OCI-LY7 (cell line): Measurements from ENCODE around the gene PDE2A. TPM values are rescaled to one million over a fixed set of nuclear protein-coding genes. Genes with fewer than 3 reads are reported as not detected.

Experiments
- BruUV-seq: library from RNA; stranded (reverse); fragments of 400-500 nt; replicated peaks from 2 replicates; lab custom pipeline; 2021; lab: Mats Ljungman, UMichigan
- CTCF ChIA-PET: fragments of 300-600 bp; sonication (Branson Sonifier 250); formaldehyde crosslinking; loops from one replicate; lab custom pipeline; 2022; ENCODE audit warnings: antibody characterized with exemption; ENCODE audit not compliant: unreplicated experiment; lab: Charles Lee
- POLR2A ChIA-PET: fragments of 300-600 bp; sonication (Branson Sonifier 250); formaldehyde crosslinking; loops from one replicate; lab custom pipeline; 2022; ENCODE audit warnings: antibody characterized with exemption; lab: Charles Lee
- DNase-seq: peaks from one replicate; pipeline ENCODE4 v3.0.0-alpha.2; 2015; ENCODE audit warnings: low spot score
- H2AFZ ChIP-seq: fragments of 200-600 bp; sonication (generic), shearing (Covaris generic); 2 replicates; pipeline ENCODE4 v1.6.1; 2014; ENCODE audit warnings: mild to moderate bottlenecking, antibody characterized with exemption, low read length, moderate library complexity
- H3K27ac ChIP-seq: fragments of 200-600 bp; sonication (generic); 2 replicates; pipeline ENCODE4 v1.5.1; 2014; ENCODE audit warnings: mixed run types, low read depth, mild to moderate bottlenecking, moderate library complexity, low read length, inconsistent platforms; ENCODE audit not compliant: poor library complexity, severe bottlenecking
- H3K36me3 ChIP-seq: fragments of 200-600 bp; sonication (generic); 2 replicates; pipeline ENCODE4 v1.6.1; 2014; ENCODE audit warnings: mild to moderate bottlenecking, antibody characterized with exemption, low read length, moderate library complexity, mixed read lengths; ENCODE audit not compliant: insufficient read depth
- H3K4me1 ChIP-seq: fragments of 200-600 bp; sonication (generic); 2 replicates; pipeline ENCODE4 v1.5.1; 2014; ENCODE audit warnings: mild to moderate bottlenecking, low read length; ENCODE audit not compliant: insufficient read depth, poor library complexity, severe bottlenecking
- H3K4me2 ChIP-seq: fragments of 200-600 bp; sonication (generic); 2 replicates; pipeline ENCODE4 v1.6.1; 2014; ENCODE audit warnings: mild to moderate bottlenecking, low read length
- H3K4me3 ChIP-seq: fragments of 200-600 bp; sonication (generic); 2 replicates; pipeline ENCODE4 v1.5.1; 2014; ENCODE audit warnings: mild to moderate bottlenecking, low read depth, low read length; ENCODE audit not compliant: poor library complexity, severe bottlenecking
- H3K79me2 ChIP-seq: fragments of 200-600 bp; sonication (generic); 2 replicates; pipeline ENCODE4 v1.6.1; 2016; ENCODE audit warnings: low read depth, mild to moderate bottlenecking, low read length, moderate library complexity, mixed read lengths; ENCODE audit not compliant: insufficient read depth
- H3K9me2 ChIP-seq: fragments of 200-600 bp; sonication (generic); 2 replicates; pipeline ENCODE4 v1.6.1; 2016; ENCODE audit warnings: mild to moderate bottlenecking, low read length, mixed read lengths; ENCODE audit not compliant: insufficient read depth
- H3K9me3 ChIP-seq: fragments of 200-600 bp; sonication (generic); 2 replicates; pipeline ENCODE4 v1.6.1; 2014; ENCODE audit warnings: mild to moderate bottlenecking, mixed run types, low read length, mixed read lengths
- H4K20me1 ChIP-seq: fragments of 200-600 bp; sonication (generic); 2 replicates; pipeline ENCODE4 v1.6.1; 2014; ENCODE audit warnings: mild to moderate bottlenecking, antibody characterized with exemption, low read length, moderate library complexity, mixed read lengths; ENCODE audit not compliant: insufficient read depth
- CTCF ChIP-seq: fragments of 200-600 bp; sonication (generic); conservative IDR thresholded peaks from 2 replicates; pipeline ENCODE4 v1.5.1; 2014; ENCODE audit warnings: mild to moderate bottlenecking, antibody characterized with exemption, low read length, moderate library complexity, mixed read lengths
- EZH2phosphoT487 ChIP-seq: fragments of 200-600 bp; sonication (generic); IDR thresholded peaks from 2 replicates; pipeline ENCODE4 v1.6.1; 2018; ENCODE audit warnings: low read depth, borderline replicate concordance, mild to moderate bottlenecking, mixed run types, antibody characterized with exemption, low read length, moderate library complexity, mixed read lengths
- intact Hi-C: fragments of 100-400 bp; cut with micrococcal nuclease; formaldehyde crosslinking; loops from one replicate; pipeline ENCODE4 v1.10.0; 2022; ENCODE audit not compliant: unreplicated experiment
- total RNA-seq, 2 experiments: library from RNA; depleted of rRNA in 1 of 2; stranded (reverse); fragments of >200 nt in 1 of 2; shearing (Covaris generic) in 1 of 2; gene quantifications; 2 replicates each; pipeline ENCODE4 v1.2.3, GENCODE V29; 2014 to 2022

PDE2A gene
- total RNA-seq, 2 experiments from 2014 or later = 0.68 TPM; not detected in 1

- no peak for DNase-seq
- H3K27ac ChIP-seq = no peak overlapping the region
- H4K20me1 ChIP-seq = no peaks in the 10 kb centered on the region
- no peak overlapping the region for H3K4me2 ChIP-seq
- no peaks in the 10 kb centered on the region for H3K9me3 ChIP-seq
- no peaks in the 10 kb centered on the region for H3K79me2 ChIP-seq
- intact Hi-C loops = no loop called here
- POLR2A ChIA-PET = interaction anchor here (0.6 kb wide), 1 partner anchor 620 kb away, joined by 4 read pairs; no protein-coding TSS in a partner anchor
- no peaks in the 10 kb centered on the region for H3K9me2 ChIP-seq
- H3K4me1 ChIP-seq = no peaks in the 10 kb centered on the region
- CTCF ChIA-PET = interaction anchor here (2.2 kb wide), 1 partner anchor 15 kb away, joined by 5 read pairs; no protein-coding TSS in a partner anchor
- BruUV-seq = no TSS peak
- H3K4me3 ChIP-seq = no peak overlapping the region
- H2AFZ ChIP-seq = no peak overlapping the region
- TF ChIP-seq EZH2phosphoT487 (no peak), CTCF (no peak)
- H3K36me3 ChIP-seq = no peaks in the 10 kb centered on the region
Measured at GRCh38 chr11:72606748-72607468, 67.3 kb downstream of the PDE2A start.

- no peak for TF ChIP-seq CTCF
- TF ChIP-seq EZH2phosphoT487 = no peak
- Histone ChIP-seq H3K36me3 (no peaks in the 10 kb centered on the region), H2AFZ (no peak overlapping the region), H3K79me2 (no peaks in the 10 kb centered on the region), H3K4me2 (no peak overlapping the region), H3K4me1 (no peaks in the 10 kb centered on the region), H3K27ac (no peak overlapping the region), H3K4me3 (no peak overlapping the region), H3K9me2 (no peaks in the 10 kb centered on the region), H3K9me3 (no peaks in the 10 kb centered on the region), H4K20me1 (no peaks in the 10 kb centered on the region)
- ChIA-PET CTCF (no interaction called here), POLR2A (no interaction called here)
- no TSS peak for BruUV-seq
- DNase-seq = no peak
- intact Hi-C loops = no loop called here
Measured at GRCh38 chr11:72605973-72606747, 68.1 kb downstream of the PDE2A start.
